NK-92 (cell line): ENCODE measurements around the gene SH3BP5L.

Experiments
- DNase-seq: peaks from one replicate; lab custom pipeline; 2025; ENCODE audit not compliant: unreplicated experiment; lab: John Stamatoyannopoulos, UW

The SH3BP5L gene

DNA sequence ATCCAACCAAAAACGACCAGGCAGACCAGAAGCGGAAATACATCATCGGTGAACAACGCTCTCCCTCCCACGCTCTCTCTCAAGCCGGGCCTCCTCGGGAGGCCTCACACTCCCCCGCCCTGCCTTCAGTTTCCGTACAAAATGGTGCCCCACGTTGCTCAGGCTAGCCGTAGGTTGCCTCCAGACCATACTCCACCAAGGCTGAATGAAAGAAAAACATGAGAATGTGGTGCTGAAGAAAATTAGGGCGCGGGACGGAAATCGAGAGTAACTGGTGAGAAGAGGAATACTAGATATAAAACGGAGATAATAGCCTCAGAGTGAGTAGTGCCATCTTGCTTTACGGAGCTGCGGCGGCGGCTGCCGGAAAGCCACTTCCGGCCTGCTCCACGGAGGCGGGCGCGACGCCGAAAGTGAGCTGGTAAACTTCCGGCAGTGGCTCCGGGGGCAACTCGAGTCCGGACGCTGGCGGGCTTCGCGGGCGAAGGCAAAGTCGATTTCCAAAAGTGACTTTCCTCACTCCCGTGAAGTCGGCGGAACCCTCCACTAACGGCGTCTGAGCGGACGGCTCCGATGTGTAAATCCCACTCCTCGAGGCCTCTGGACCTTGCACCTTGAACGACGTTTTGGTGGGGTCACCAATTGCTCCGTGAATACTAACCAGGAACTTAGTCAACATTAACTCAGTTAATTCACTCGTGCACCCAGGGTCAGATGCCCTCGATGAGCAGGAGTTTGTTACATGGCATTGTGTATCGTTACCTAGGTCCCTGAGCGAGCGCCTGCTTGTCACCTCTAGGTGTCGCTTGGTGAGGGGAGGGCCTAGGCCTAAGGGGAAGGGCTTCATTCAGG lies at the start of gene SH3BP5L:
SH3BP5L (minus strand) TSS at position 7 of the 852 bp plus-strand sequence. CDS start 980 bp downstream, outside the sequence.
- peak; percentile 26 for DNase-seq

DNA sequence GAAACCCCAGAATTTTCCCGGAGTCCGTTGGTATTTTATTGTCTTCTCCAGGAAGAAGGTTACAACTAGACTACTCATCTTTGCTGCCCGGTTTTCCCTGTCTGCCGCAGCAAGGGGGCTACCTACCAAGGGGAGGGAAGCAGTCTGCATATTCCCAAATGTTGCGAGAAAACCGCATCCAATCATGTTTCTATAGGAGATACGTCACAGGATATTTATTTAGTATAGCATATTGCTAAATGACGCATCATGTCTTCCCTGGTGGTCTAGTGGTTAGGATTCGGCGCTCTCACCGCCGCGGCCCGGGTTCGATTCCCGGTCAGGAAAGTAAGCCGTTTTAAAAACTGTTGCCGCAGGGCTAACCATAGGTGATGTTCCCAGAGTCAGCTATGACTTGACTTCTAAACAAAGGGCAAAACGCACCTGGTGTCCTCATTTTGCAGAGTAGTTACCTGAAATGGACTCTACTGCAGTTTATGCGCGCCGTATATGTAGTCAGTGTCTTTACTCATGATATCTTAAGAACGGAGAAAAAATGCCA lies 48.3 kb upstream of the SH3BP5L start:
- DNase-seq: no peak

DNA sequence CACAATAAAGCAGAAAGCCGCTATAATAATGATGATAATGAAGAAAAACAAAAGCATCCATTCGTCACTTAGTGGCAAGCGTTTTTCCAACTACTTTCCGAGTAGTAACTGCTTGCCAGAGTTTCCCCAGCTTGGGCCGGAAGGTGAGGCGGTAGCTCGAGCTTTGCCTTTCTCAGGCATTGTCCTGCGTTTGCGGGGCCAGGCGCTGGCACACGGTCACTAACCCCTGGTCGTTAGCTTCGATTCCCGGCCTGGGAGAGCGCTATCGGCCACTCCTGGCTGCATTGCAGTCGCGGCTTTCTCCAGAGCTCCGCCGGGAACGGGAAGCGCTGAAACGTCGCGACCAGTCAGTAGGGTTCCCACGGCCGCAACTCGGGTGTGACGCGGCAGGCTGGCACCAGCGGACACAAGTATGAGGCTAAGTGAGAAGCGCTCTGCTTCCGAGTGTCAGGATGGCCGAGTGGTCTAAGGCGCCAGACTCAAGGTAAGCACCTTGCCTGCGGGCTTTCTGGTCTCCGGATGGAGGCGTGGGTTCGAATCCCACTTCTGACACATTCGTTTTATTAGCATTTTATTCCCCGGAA lies 47.8 kb upstream of the SH3BP5L start:
- DNase-seq: peak; percentile 36

DNA sequence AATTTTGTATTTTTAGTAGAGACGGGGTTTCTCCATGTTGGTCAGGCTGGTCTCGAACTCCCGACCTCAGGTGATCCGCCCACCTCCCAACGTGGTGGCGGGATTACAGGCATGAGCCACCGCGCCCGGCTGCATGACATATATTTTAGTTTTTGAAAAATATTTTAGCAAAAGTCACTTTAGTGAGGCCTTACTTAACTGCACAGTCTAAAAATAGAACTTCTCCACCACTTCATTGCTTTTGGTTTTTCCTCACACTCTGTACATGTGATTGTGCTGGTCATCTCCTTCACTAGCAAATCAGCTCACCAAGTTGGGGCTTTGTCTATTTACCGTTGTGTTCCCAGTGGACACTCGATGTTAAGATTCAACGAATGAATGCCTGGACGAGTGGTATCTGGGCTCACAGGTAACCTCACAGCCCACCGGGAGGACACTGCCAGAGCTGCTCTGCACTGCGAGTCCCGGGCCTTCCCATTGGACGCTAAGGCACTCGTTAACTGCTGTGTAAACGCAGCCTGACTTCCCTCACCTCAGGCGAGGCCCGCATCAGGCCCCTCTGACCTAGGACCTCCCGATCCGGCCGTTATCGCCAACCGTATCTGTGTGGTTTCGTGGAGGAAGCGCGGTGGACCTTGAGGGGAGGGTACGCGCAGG lies 47.2 kb upstream of the SH3BP5L start:
- DNase-seq: no peak

DNA sequence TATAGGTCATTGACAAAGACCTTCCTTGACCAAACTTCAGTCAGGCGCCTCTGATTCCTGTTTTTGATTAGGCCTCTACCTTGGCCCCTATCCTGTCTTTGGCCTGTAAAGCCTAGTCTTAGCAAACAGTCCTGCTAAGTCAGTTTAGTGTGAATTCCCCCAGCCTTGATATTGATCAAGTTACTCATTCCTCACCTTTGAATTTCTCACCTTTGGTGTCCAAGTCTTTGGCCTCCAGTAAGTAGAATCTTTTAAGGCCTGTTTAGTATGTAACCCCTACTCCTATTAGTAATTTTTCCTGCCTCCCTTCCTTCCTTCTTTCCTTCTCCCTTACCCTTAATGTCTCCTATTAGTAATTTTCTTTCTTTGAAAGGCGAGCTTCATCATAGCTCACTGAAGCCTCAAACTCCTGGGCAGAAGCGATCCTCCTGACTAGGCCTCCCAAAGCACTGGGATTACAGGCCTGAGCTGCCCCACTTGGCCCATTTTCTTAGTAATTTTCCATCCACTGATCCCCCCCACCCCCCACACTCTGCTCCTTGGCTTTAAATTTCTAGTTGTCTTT lies 46.2 kb upstream of the SH3BP5L start:
- no peak for DNase-seq

DNA sequence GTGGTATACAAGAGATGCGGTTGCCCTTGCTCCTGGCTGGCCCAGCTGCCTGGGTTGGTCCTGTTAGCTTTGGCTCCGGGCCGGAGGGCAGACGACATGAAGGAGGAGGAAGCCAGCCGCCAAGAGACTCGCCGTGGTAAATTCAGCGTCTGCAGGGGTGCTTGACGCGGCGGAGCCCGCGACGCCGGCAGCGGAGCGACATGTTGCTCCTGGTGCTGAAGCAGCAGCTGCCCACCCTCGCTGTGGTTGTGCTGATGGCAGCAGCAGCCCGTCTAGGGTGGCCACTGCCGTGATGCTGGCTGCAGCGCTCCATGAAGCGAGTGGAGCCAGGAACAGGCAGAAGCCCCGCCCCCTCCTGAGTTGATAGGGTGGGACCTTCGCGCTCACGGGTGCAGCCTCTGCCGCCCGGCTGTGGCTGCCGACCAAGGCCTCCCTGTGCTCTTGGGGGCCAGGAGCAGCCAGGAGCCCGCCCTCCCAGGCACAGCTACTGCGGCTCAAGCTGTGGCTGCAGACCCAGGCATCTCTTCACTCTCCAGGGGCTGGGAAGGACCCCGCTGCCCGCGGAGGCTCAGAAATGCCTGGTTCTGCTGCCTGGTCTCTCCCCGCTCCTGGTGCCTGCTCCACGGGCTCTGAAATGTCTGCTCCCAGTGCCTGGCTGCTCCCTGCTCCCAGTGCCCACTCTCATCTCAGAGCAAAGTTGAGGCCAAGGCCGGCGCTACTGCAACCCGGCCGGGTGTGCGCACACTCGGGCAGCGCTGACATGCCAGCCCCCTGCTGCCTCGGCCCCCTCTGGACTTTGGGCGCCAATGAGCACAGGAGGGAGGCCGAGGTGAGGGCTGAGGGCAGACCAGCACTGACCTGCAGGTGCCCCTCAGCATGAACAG lies 37.5 kb upstream of the SH3BP5L start:
- no peak for DNase-seq

DNA sequence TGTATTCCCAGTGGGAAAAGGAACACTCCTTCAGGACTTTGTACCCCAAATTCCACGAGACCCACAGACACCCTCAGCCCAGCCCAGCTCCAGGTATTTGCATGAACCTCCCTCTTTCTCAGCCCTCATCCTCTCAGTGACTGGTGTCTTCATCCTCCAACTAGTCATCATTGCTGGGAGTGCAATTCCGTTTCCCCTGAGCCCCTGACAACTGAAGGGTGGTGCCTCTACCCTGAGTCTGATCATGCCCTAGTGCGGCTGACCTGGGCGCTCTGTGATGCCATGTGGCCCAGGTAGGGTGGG lies 36.9 kb upstream of the SH3BP5L start:
- DNase-seq: no peak

DNA sequence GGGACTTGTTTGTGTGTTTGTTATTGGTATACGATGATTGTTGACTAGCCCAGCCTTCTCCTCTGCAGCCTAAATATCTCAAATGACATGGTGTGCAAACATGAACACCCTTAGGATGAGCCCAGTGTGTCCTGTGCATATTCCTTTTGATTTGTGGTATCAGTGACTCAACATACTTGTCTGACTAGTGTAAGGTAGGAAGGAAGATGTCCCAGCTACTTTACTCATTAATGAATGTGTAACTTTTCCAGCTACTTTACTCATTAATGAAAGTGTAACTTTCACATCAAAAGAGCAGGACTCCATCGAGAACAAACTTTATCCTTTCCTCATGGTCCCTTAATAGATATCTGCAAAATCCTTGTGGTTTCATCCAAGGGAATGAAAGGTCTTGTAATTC lies 35.9 kb upstream of the SH3BP5L start:
- DNase-seq: no peak

DNA sequence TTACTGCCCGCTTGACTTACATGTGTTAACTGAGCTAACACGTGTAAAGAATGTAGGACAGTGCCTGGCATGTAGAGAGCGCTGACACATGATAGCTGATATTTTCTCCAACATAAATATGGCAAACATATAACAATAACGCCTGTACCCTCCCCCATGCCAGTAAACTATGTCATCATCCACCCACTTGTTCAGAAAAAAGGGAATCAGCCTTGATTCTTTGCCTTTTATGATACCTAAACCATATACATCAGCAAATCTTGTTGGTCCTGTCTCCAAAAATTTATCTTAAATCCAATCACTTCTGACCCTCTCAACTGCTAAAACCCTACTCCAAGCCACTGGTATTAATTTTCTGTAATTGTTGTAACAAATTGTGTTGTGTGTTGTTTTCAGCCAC lies 34.3 kb upstream of the SH3BP5L start:
- DNase-seq: no peak

DNA sequence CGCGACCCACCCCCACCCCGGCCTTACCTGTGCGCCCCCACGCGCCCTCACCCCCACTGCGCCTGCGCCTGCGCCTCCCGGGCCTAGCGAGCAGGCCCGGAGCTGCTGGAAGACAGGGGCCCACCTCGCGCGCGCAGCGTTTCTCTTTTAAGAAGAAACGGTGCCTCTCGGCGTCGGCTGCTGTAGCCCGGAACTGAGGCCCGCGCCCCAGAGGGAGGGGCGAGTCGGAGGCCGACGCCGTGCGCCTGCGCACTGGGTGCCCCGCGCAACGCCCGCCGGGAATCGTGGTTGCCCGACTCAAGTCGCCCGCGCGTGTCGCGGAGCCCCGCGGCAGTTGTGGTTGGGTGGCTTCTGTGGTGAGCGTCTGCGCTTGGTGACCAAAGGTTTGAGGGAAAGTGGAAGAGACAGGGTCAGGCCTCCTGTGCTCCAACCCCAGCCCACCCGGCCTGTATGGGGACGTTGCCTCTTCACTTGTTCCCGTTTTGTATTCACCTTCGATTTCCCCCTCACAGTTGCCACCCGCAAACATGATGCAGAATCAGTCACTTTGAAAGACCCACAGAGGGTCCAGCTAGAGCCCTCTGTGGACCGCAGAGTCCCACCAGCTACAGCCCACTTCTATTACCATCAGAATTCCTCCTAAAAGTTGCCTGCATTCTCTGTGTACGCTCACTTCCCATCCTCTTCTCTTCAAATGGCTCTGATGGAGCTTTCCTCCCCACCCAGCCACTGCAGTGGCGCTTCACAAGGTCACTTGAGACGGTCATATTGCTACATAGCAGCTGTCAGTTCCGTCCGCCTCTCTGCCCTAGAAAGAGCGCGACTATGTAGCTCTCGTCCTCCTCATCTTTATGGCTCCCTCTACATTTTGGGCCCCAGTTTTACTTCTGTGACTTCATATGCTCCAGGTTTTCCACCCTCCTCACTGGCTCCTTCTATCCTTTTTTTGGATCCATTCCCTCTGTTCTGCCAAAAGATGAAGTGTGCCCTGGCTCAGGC lies 33.5 kb upstream of the SH3BP5L start, which contains the start of gene ZNF692:
ZNF692 (minus strand) TSS at position 195 of the 999 bp plus-strand sequence. CDS start 776 bp downstream, outside the sequence.
- DNase-seq: peak; percentile 63

DNA sequence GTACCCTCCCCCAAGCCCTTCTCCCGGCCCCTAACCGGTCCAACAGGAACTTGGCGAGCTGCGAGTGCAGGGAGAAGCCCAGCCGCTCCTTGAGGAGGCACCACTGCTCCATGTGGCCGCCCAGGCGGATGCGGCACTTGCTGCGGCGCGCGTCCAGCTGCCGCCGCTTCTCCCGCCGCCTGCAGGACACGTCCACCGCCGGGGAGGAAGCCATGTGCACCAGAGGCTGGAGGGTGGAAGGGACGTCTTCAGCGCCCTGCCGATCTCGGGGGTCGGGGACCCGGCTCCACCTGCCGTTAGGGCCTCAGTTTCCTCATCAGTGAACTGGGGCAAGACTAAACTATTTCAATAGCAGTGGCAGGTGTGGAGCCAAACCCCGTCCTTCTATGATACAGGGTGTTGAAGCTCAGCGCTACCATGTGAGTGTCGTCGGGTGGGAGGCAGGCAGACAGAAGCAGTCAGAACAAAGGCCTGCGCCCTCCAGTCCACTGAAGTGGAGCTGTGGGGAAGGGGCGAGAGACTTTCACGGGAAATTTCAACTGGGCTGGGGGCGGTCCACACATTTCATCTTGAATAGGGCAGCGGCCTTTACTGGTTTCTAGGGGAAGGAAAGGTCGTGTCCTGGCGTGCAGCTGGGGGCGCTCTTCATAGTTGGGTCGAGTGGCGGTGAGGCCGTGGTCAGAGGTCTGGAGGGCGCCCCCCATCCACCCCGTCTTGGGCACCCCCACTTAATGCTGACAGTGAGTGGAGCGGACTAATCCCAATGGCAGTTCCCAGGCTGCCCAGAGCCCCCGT lies 32.6 kb upstream of the SH3BP5L start:
- DNase-seq: no peak

DNA sequence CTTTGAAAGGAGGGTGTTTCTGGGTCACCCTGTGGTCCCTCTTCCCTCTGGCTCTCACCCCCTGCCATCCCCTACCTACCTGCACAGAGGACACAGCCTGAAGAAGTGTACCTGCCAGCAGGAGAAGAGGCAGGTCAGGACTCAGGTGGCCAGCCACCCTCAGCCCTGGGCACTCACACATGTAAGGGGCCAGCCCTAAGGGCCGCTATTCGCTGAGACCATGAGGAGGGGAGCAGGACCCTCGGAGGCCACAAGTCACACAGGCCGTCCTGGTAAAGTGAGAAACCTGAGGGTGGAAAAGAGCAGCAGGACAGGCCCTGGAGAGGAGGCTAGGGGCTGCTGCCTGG lies 32.0 kb upstream of the SH3BP5L start:
- no peak for DNase-seq

DNA sequence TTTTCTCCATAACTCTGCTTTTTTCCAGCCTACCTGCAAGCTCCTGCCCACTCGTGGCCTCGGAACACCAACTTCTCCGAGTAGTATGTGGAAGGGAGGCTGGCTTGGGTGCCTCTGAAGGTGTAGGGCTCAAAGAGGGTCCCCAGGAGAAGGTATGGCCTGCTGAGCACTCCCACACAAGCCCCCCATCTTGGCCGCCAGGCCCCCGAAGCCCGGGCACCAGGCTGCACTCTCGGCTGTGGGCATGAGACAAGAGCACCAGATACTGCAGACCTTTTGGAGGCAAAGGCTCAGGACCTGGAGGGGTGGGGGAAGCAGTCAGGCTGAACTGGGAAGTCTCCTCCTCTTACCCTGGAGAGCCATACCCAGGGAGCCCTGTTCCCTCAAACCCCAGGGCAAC lies 31.5 kb upstream of the SH3BP5L start:
- no peak for DNase-seq

DNA sequence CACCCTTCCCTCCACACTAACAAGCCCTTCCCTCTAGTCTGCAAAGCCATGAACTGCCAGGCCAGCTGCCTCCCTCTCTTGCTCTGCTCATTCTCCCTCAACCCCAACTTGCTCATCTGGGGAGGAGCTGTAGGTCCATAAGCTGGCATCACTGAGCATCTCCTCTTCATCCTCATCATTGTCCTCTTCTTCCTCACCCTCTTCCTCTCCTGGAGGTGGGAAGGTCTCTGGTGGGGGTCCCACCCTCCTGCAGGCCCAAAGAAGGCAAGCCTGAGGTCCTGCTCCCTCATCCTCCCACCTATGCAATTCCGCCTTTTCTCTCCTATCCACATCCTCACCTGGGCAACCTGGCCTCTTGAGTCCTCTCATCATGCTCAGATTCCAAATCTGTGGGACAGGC lies 30.5 kb upstream of the SH3BP5L start:
- no peak for DNase-seq

DNA sequence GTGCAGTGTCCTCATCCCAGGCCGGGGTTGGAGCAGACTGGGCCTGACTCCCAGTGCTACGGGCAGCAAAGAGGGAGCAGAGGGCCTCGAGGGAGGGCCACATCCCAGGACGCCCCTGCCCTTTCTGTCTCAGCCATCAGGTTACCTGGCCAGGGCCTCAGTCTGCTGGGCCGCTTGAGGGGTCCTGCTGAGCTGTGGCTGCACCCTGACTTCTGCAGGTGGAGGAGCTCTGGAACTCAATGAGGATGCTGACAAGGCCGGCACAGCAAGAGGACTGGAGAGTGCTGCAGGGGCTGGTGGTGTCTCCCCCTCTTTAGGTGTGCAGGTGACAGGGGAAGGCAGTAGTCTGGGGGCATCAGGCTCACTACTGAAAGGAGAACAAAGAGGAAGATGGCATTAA lies 29.9 kb upstream of the SH3BP5L start:
- DNase-seq: no peak

DNA sequence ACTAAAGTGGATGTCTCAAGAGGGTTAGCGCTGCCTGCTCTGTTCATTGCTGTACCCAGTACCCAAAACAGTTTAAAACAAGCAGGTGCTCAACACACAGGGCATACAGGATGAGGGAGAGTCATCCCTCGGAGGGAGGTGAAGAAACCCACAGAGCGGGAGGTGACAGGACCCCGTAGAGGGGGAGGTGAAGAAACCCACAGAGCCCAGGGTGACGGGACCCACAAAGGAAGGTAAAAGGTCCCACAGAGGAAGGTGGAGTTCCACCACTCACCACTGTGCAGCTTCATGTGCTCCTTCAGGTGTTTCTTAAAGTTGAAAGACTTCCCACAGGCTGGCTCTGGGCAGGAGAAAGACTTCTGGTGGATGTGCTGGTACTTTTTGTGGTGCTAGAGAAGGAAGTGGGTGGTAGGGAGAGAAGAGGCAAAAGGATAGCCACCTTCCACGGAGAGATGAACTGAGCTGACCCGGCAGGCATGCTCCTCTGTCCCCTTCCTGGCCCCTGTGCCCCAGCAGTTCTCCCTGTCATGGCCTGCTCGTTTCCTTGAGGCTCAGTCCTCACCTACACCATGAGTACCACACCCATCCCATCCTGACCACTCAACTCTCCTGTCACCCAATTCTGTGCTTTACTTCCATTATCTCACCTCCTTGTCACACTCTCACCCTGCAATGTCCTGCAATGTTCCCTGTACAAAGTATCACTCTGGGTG lies 28.1 kb upstream of the SH3BP5L start:
- DNase-seq: no peak

DNA sequence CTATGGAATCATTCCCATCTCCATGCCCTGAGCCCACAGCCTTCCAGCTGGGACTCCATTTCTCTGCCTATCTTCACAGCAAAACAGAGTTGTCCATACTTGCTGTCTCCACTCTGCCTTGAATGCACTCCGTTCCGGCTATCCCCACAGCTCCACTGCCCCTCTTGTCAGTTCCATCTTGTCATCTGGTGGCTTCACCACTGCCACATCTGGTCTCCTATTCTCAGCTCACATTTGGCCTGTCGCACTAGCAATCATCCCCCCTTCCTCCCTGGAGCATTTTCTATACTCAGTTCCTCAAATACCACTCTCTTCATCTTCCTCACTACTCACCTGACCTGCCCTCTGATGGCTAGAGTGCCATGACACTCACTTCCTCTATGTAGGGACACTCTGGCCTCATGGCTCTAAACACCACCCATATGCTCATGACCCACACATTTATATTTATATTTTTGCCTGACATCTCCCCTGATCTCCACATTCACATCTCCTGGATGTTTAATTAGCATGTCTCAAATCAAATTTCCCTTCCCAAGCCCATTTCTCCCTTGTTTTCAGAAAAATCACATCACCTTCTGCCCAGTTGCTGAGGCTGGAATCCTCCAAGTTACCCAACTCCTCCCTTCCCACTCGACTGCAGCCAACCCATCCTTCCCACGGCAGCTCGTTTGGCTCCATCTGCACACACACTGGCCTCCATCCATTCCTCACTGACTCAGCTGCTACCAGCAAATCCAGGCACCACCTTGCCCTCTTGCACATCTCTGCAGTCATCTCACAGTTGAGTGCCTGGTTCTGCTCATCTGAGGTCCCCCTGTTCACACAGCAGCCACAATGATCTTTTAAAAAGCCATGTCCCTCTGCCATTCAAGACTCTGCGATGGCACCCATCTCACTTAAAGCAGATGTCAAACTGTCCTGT lies 27.0 kb upstream of the SH3BP5L start:
- DNase-seq: no peak
